ENCODE measurements around the gene CMIP.

Gene CMIP

GRCh38 chr16:81645266-81645694 is 200.7 kb downstream of the CMIP start:
- in situ Hi-C loops (cut with HindIII; ENCODE audit: low sequenced_read_pairs), result no loop called here

GRCh38 chr16:81645925-81646324 is 201.3 kb downstream of the CMIP start:
- in situ Hi-C loops (cut with HindIII; ENCODE audit: low sequenced_read_pairs), result no loop called here

GRCh38 chr16:81646561-81646960 is 202.0 kb downstream of the CMIP start:
- in situ Hi-C loops (cut with HindIII; ENCODE audit: low sequenced_read_pairs), result no loop called here

- in situ Hi-C loops (cut with HindIII; ENCODE audit: low sequenced_read_pairs), result no loop called here
These were observed 202.9 kb downstream of the CMIP start for GRCh38 chr16:81647527-81647926.

- in situ Hi-C loops (cut with HindIII; ENCODE audit: low sequenced_read_pairs), result no loop called here
These were observed 205.1 kb downstream of the CMIP start for GRCh38 chr16:81649561-81650184.

GRCh38 chr16:81650281-81650680 is 205.7 kb downstream of the CMIP start:
- in situ Hi-C loops (cut with HindIII; ENCODE audit: low sequenced_read_pairs), result no loop called here

- in situ Hi-C loops (cut with HindIII; ENCODE audit: low sequenced_read_pairs), result no loop called here
These were observed 206.5 kb downstream of the CMIP start for GRCh38 chr16:81650982-81651562.

- in situ Hi-C loops (cut with HindIII; ENCODE audit: low sequenced_read_pairs), result no loop called here
These were observed 207.4 kb downstream of the CMIP start for GRCh38 chr16:81651758-81652718.

GRCh38 chr16:81652798-81653505 is 208.3 kb downstream of the CMIP start:
- in situ Hi-C loops (cut with HindIII; ENCODE audit: low sequenced_read_pairs), result no loop called here

GRCh38 chr16:81654346-81654745 is 209.7 kb downstream of the CMIP start:
- in situ Hi-C loops (cut with HindIII; ENCODE audit: low sequenced_read_pairs), result no loop called here

- in situ Hi-C loops (cut with HindIII; ENCODE audit: low sequenced_read_pairs), result no loop called here
These were observed 211.0 kb downstream of the CMIP start for GRCh38 chr16:81655469-81656162.

GRCh38 chr16:81657224-81657623 is 212.6 kb downstream of the CMIP start:
- in situ Hi-C loops (cut with HindIII; ENCODE audit: low sequenced_read_pairs), result no loop called here

- in situ Hi-C loops (cut with HindIII; ENCODE audit: low sequenced_read_pairs), result no loop called here
These were observed 213.2 kb downstream of the CMIP start for GRCh38 chr16:81657781-81658180.

- in situ Hi-C loops (cut with HindIII; ENCODE audit: low sequenced_read_pairs), result no loop called here
These were observed 213.8 kb downstream of the CMIP start for GRCh38 chr16:81658373-81658772.

- in situ Hi-C loops (cut with HindIII; ENCODE audit: low sequenced_read_pairs), result no loop called here
These were observed 214.6 kb downstream of the CMIP start for GRCh38 chr16:81659249-81659648.

GRCh38 chr16:81661082-81661481 is 216.5 kb downstream of the CMIP start:
- in situ Hi-C loops (cut with HindIII; ENCODE audit: low sequenced_read_pairs), result no loop called here

- in situ Hi-C loops (cut with HindIII; ENCODE audit: low sequenced_read_pairs), result no loop called here
These were observed 219.5 kb downstream of the CMIP start for GRCh38 chr16:81664153-81664552.

GRCh38 chr16:81665588-81665987 is 221.0 kb downstream of the CMIP start:
- in situ Hi-C loops (cut with HindIII; ENCODE audit: low sequenced_read_pairs), result loop anchor here (5.0 kb wide), 1 partner anchor 33 kb away; no protein-coding TSS in a partner anchor

GRCh38 chr16:81666113-81666512 is 221.5 kb downstream of the CMIP start:
- in situ Hi-C loops (cut with HindIII; ENCODE audit: low sequenced_read_pairs), result loop anchor here (5.0 kb wide), 1 partner anchor 34 kb away; no protein-coding TSS in a partner anchor
